Measurements from ENCODE around the gene DEPDC1. TPM values are rescaled to one million over a fixed set of nuclear protein-coding genes. Genes with fewer than 3 reads are reported as not detected.
"Not testable (repeated sequence)": the region's sequence is repeated elsewhere in the genome, so short reads cannot be mapped to it uniquely, and the experiment has no call there.

DEPDC1 gene, protein sequence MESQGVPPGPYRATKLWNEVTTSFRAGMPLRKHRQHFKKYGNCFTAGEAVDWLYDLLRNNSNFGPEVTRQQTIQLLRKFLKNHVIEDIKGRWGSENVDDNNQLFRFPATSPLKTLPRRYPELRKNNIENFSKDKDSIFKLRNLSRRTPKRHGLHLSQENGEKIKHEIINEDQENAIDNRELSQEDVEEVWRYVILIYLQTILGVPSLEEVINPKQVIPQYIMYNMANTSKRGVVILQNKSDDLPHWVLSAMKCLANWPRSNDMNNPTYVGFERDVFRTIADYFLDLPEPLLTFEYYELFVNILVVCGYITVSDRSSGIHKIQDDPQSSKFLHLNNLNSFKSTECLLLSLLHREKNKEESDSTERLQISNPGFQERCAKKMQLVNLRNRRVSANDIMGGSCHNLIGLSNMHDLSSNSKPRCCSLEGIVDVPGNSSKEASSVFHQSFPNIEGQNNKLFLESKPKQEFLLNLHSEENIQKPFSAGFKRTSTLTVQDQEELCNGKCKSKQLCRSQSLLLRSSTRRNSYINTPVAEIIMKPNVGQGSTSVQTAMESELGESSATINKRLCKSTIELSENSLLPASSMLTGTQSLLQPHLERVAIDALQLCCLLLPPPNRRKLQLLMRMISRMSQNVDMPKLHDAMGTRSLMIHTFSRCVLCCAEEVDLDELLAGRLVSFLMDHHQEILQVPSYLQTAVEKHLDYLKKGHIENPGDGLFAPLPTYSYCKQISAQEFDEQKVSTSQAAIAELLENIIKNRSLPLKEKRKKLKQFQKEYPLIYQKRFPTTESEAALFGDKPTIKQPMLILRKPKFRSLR
- total RNA-seq (ENCODE audit: insufficient read depth, low replicate concordance): 10.8 TPM

DNA sequence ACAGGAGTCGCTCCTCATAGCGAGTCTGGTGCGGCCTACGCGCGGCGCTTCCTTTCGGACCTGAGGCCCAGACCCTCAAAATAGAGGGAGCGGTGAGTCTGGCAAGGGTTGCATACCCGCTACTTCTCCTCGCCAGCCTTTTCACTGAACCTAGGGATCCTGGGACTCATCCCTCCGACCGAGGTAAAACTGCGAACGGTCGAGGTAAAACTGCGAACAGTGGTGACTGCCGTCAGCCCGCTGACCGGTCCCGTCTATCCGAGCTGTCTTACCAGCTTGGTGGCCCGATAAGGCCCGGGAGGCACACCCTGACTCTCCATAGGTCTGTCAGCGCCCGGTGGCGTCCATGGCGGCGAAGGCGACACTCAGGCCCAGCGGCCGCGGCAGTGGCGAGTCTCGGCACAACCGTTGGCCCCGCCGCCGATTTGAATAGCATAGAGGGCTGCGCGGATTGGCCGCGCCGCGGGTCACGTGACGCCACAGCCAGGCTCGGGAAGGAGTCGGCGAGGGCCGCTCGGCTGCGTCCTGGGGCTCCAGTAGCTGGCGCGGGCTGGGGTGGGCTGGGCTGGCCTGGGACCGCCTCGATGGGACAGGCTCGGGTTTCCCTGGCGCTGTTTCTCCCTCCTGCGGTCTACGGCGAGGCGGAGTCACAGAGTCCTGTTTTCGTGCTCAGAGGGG lies at the start of gene DEPDC1:
DEPDC1 (minus strand) TSS at position 403 of the 678 bp plus-strand sequence; CDS start at position 320, 83 bp downstream.
- peak; percentile 98 for DNase-seq (ENCODE audit: low spot score)

DNA sequence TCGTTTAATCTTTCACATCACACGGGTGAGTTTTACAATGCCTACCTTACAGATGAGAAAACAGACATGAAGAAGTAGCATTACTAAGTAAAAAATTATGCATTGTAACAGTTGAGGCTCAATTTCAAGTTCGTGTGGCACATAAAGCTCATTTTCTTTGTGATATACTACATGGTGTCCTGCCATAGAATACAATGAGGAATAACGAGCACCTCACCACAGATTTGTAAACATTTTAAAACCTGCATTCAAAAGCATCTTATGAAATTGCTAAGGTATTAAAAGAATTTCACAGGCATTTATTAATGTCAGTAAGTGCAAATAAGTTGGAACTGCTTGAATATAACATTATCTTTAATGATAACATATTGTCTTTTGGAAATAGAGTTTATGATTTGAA lies 47.8 kb upstream of the DEPDC1 start:
- no peak for DNase-seq (ENCODE audit: low spot score)

DNA sequence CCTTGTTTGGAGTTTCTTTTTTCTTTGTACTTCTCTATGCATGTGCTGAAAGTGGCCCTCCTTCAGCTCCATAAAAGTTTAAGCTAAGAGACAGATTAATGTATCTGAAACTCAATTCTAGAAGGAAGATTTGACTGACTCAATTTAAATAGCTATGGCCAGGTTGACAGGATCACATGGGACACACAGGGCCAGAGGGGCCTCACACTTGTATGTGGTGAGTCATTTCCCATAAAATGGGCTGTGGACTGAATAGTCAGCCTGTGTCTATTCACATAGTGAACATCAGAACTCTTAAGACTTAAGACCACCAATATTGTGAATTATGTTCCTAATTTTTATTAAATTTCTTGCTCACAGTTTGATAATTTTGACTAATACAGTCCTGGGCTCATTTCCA lies 45.7 kb upstream of the DEPDC1 start:
- peak; percentile 3 for DNase-seq (ENCODE audit: low spot score)

DNA sequence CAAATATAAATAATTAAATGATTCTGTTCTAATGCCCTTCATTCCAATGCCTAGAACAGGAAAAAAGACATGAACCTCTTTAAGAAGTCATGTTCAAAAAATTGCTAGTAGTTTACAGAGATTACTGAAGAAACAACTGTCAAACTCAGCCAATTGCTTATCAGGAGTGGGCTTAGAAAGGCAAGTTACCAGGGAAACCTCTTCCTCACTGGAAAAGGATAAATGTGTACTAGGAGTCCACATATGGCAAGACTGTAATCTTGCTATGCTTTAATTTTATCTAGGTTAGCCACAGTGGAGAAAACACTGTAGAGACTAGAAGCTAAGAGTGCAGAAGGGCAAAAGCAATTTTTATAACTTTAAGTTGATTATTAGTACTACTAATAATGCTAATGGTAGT lies 42.1 kb upstream of the DEPDC1 start:
- DNase-seq (ENCODE audit: low spot score): peak; percentile 83

DNA sequence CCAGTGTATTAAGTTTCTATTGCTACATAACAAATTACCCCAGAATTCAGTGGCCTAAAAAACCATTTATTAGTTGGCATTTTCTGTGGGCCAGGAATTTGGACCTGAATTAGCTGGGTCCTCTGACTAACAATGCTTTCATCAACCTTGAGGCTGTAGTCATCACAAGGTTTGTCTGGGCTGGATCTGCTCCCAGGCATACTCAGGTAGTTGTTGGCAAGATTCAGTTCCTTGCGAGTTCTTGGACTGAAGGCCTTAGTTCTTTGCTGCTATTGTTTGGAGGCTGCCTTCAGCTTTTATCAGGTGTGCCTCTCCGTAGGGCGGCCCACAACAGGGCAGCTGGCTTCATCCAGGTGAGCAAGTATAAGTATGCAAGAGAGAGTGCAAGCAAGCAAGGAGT lies 31.4 kb upstream of the DEPDC1 start:
- no peak for DNase-seq (ENCODE audit: low spot score)

DNA sequence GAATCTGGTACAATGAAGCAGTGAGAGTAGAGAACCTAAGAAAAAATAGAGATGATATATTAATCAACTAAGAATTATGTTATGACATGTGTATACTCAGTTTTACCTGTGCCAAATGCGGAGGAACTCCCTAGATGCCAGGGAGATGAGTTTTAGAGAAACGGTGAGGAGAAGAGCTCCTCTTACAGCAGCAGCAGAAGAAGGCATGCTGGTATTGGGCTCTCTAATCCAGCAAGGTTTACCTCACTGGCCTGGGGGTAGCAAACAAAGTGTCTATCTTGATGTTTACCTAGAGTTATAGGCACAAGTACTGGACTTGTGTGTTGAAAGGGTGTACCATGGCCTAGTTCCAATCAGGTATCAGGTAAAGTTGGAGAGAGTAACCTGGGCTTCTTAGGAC lies 28.9 kb upstream of the DEPDC1 start:
- no peak for DNase-seq (ENCODE audit: low spot score)

DNA sequence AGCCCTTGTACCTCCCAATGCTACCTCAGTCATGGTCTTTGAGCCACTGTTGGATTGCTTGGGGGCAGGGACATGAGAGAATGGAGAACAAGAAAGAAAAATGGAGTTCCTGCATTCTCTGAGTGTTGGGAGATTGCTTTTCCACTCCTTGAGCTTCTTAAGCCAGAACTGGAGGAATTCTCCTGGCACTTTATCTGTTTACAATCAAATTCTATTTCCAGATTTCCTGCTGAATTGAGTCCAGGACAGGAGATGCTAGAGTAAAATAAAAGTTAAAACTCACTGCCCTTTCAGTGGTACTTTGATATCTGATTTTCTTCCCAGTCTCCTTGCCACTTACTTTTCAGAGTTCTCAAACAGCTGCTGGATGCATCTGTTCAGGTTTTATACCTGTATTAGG lies 24.4 kb upstream of the DEPDC1 start:
- no peak for DNase-seq (ENCODE audit: low spot score)

DNA sequence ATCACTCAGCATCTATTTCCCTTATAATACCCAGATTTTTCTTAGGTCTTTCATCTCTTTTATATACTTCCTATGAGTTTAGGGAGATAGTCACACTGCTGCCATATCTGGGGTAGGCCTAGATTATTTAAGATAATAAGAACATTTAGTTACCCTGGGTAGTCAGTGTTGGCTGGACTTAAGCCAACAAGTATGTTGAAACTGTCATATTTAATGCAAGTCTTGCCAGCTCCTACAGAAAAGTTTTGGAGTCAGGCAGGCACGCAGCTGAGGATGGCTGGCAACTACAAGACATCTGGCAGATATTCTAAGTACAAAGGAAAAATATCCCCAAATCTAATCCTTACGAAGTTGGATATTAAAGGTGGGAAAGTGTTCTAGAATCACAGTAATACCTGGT lies 19.2 kb upstream of the DEPDC1 start:
- no peak for DNase-seq (ENCODE audit: low spot score)

DNA sequence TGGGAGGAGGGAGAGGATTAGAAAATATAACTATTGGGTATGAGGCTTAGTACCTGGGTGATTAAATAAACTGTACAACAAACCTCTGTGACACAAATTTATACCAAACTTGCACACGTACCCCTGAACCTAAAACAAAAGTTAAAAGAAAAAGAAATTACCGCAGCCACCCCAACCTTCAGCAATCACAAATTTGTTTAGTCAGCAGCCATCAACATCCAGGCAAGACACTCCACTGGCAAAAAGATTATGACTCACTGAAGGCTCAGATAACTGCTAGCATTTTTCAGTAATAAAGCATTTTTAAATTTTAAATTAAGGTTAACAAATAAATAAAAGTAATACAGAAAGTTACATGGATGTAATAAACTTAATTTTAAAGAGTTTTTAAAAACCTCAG lies 14.4 kb upstream of the DEPDC1 start:
- no peak for DNase-seq (ENCODE audit: low spot score)

DNA sequence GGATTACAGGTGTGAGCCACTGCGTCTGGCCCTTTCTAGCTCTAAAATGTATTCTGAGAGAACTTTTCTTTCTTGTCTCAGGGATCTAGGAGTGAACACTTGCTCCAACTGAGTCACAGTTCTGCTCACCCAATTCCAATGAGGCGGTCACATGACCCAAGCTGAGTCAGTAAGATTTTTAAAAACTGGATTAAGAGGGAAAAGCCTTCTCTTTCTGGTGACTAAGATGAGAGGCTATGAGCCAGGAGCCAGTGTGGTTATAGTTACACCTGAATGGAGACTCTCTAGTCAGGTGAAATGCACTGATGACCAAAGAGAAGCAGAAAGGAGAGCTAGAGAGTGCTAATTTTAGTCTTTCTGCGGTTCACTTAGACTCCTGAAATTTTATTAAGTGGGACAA lies 9.5 kb upstream of the DEPDC1 start:
- no peak for DNase-seq (ENCODE audit: low spot score)

DNA sequence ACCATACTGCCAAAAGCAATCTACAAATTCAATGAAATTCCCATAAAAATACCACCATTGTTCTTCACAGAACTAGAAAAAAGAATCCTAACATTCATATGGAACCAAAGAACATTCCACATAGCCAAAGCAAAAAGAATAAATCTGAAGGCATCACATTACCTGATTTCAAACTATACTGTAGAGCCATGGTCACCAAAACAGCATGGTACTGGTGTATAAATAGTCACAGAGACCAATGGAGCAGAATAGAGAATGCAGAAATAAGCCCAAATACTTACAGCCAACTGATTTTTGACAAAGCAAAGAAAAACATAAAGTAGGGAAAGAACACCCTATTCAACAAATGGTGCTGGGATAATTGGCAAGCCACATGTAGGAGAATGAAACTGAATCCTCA lies 6.2 kb upstream of the DEPDC1 start:
- DNase-seq (ENCODE audit: low spot score): no peak

DNA sequence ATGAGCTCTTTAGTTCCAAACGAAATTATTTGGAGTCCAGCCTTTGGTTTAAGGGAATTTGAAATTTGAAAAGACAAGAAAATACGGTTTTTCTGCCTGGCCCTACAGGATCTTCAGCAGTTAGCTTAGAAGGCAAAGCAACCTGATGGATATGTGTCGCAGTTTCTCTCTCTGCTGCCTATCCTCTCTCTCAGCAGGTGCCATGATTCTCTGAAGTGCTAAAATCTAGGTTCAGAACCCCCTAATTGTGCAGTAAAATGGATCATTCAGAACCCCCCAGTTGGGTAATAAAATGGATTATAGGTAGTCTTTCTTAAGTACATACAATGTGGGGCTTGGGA lies 446 bp upstream of the DEPDC1 start:
- DNase-seq (ENCODE audit: low spot score): no peak

DNA sequence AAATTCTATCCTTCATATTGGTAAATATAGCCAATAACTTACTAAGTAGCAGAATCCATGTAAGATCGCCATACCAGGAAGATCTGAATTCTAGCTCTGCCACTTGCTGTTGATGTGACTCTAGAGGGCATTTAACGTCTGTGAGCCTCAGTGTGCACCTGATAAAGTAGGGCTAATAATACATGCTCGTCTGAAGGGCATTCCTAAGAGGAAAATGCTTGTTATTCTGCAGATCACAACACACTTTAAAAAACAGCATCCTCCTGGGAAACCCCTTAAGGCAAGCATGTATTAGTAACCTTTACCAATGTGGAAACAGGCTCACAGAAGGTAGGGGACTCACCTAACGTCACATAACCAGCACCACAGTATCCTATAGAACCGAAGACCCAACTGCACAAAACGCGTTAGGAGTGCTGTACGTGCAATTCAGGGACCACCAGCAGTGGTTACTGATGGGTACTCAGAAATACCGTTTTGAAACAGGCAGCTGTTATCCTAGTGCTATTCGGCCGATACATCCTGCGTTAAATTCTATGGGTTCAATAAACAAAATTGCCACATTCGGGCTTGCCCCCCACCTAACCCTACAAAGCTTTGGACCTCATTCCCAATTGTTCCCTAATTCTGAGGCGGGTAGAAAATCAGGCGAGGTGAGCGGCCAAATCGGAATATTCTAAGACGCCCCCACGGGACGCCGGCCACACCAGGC lies 758 bp downstream of the DEPDC1 start:
- DNase-seq (ENCODE audit: low spot score): no peak

DNA sequence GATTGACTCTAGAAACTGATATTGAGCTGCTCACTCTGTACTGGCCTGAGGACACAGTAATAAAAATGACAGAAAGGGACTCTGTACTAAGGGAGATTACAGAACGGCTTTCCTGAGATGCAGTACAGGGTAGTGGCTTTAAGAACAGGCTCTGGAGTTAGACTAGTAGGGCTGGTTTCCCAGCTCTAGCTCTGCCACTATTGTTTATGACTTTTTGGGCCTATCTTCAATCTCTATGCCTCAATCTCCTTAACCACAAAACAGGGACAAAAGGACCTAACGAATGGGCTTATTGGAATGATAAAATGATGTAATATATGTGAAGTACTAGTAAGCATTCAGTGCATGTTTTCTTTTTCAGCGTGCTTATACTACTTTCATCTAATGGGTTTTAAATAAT lies 1.4 kb downstream of the DEPDC1 start:
- peak; percentile 13 for DNase-seq (ENCODE audit: low spot score)

DNA sequence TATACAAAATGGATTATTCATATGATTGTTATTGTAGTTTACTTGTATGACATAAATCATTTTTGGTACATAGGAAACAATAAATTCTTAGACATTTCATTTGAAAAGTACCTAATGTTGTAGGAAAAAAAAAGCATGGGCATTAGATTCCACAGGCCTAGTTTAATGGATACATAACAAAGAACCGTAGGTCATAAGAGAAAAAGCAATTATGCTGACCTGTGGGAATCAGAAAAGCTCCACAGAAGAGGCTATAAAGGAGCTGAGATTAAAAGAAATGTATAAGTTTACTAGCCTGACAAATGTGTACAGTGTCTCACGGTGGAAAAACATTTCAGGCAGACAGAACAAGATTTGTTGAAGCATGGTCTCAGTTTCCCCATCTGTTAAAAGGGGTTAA lies 3.7 kb downstream of the DEPDC1 start:
- DNase-seq (ENCODE audit: low spot score): no peak

DNA sequence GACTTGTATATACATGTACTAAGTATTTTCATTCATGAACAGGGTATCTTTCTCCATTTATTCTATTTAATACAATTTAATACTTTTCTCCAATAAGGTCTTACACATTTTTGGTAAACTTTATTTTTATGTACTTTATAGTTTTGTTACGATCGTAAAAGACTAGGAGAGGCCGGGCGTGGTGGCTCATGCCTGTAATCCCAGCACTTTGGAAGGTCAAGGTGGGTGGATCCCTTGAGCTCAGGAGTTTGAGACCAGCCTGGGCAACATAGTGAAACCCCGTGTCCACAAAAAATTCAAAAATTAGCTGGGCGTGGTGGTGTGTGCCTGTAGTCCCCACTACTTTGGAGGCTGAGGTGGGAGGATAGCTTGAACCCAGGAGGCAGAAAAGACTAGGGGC lies 4.6 kb downstream of the DEPDC1 start:
- DNase-seq (ENCODE audit: low spot score): not testable (repeated sequence)

DNA sequence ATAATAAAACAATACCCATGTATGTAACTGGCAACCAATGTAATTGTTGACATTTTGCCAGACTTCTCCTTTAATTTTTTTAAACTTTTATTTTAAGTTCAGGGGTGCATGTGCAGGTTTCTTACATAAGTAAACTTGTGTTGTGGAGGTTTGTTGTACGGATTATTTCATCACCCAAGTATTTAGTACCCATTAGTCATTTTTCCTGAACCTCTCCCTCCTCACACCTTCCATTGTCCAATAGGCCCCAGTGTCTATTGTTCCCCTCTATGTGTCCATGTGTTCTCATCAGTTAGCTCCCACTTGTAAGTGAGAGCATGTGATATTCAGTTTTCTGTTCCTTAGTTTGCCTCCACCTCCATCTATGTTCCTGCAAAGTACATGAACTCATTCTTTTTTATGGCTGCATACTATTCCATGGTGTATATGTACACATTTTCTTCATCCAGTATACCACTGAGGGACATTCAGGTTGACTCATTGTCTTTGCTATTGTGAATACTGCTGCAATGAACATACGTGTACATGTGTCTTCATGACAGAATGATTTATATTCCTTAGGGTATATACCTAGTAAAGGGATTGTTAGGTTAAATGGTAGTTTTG lies 6.7 kb downstream of the DEPDC1 start:
- DNase-seq (ENCODE audit: low spot score): no peak

DNA sequence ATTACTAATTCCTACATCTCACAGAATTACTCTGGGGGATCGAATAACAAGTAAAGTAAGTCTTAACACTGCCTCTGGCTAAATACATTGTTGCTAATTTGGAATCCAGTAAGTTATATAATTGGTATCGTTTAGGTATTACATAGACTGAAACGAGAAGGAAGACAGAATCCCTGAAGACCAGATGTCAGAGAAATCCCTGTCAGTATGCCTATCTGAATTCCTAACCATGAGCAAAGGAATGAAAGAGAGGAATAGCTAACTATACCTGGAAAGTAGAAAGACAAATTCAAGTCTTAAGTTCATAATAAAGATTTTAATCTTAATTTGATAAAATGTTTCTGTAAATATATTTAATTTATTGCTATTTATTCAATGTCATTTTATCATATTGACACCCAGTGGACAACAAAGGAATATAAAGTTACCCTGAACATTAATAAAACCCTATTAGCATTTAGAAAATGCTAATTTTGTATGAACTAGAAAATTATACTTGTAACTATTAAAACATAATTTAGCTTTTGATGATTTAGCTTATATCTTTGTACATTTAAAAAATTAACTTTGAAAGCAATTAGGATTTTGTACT lies 11.4 kb downstream of the DEPDC1 start:
- no peak for DNase-seq (ENCODE audit: low spot score)

DNA sequence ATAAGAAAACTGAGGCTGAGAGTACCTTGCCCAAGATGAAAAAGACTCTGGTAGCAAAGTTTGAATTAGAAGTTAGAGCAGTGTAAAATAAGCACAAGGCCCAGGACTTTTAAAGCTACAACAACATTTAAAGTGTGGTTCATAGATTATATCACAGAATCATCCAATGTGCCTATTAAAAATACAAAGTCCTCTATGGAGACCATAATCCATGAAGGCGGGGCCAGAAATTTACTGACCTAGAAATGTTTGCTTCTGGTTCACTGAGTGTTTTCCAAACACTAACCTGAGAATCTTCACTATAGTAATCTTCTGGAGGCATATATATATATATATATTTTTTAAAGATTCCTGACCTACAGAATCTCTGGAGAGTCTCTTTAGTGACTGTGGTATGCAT lies 12.3 kb downstream of the DEPDC1 start:
- DNase-seq (ENCODE audit: low spot score): no peak

DNA sequence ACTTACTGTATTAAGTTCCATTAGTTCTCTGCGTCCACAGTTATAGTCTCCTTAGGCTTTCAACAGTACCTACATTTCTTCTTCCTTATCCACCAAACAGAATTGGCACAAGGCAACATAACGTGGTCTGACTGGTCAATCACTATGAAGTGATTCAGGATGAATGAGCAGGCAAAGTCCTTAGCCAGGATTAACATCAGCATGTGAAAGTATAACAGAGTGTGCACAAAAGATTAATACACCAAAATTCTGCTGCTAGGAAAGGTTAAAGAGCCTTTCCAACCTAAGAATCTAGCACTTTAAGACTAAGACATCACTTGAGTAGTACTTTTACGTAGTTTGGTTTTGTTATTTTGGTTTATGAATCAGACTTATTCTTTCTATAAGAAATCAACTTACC lies 15.8 kb downstream of the DEPDC1 start:
- no peak for DNase-seq (ENCODE audit: low spot score)

DNA sequence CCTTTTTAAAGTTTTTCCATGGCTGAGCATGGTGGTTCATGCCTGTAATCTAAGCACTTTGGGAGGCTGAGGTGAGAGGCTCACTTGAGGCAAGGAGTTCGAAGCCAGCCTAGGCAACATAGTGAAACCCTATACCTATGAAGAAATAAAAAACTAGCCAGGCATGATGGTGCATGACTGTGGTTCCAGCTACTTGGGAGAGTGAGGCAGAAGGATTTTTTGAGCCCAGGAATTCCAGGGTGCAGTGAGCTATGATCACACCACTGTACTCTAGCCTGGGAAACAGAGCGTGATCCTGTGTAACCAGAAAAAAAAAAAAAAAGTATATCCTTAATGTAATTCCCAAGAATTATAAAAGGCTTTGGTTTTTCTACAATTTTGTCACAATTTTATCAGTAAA lies 17.4 kb downstream of the DEPDC1 start:
- no peak for DNase-seq (ENCODE audit: low spot score)
